Effector CD4-positive, alpha-beta T cell (primary cell): ENCODE results near the gene ZNFX1.
"Not testable (repeated sequence)": the region's sequence is repeated elsewhere in the genome, so short reads cannot be mapped to it uniquely, and the experiment has no call there.

ENCODE experiments used
- DNase-seq: peaks from one replicate; pipeline ENCODE4 v3.0.0-alpha.2; 2020

The ZNFX1 gene

GRCh38 chr20:49203011-49203410 lies 74.8 kb downstream of the ZNFX1 start:
- DNase-seq = no peak

- DNase-seq = no peak
Measured at GRCh38 chr20:49199729-49200293, 78.0 kb downstream of the ZNFX1 start.

DNA sequence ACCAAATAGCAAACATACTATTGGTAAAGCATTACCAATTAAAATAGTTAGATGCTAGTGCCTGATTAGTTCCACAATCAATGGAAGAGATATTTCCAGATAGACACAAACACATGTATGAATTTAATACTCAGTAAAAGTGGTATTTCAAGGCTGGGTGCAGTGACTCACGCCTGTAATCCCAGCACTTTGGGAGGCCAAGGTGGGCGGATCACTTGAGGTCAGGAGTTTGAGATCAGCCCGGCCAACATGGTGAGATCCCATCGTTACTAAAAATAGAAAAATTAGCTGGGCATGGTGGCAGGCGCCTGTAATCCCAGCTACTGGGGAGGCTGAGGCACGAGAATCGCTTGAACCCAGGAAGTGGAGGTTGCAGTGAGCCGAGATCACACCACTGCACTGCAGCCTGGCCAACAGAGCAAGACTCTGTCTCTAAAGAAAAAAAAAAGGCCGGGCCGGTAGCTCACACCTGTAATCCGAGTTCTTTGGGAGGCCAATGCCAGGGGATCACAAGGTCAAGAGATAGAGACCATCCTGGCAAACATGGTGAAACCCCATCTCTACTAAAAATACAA lies 84.8 kb downstream of the ZNFX1 start:
- DNase-seq = not testable (repeated sequence)
